OCI-LY3 (cell line): ENCODE measurements around the gene OPCML.

Source experiments
- H2AFZ ChIP-seq: fragments of 200-600, 300-600 bp; shearing (Covaris generic); 2 replicates; pipeline ENCODE4 v1.6.0; 2014; ENCODE audit warnings: antibody characterized with exemption, low read depth, low read length
- H3K27ac ChIP-seq: fragments of 200-600, 300-600 bp; sonication (generic); 2 replicates; pipeline ENCODE4 v1.5.1; 2014; ENCODE audit warnings: mild to moderate bottlenecking, low read length, moderate library complexity, mixed read lengths
- H3K27me3 ChIP-seq: fragments of 200-600, 300-600 bp; sonication (generic); 2 replicates; pipeline ENCODE4 v1.6.1; 2014; ENCODE audit warnings: low read depth, low read length, mixed read lengths
- H3K36me3 ChIP-seq: fragments of 200-600, 300-600 bp; sonication (generic); replicated peaks from 2 replicates; pipeline ENCODE3; 2014; ENCODE audit warnings: low read depth, low read length, mixed read lengths
- H3K4me1 ChIP-seq: fragments of 300-600, 200-600 bp; sonication (generic); 2 replicates; pipeline ENCODE4 v1.6.1; 2014; ENCODE audit warnings: low read length, mixed read lengths
- H3K4me2 ChIP-seq: fragments of 200-600, 300-600 bp; sonication (generic); 2 replicates; pipeline ENCODE4 v1.6.1; 2014; ENCODE audit warnings: low read length, mixed read lengths
- H3K4me3 ChIP-seq: fragments of 300-600, 200-600 bp; sonication (generic); 2 replicates; pipeline ENCODE4 v1.5.1; 2014; ENCODE audit warnings: antibody characterized with exemption, mild to moderate bottlenecking, low read length, moderate library complexity
- H3K79me2 ChIP-seq: fragments of 300-600, 200-600 bp; shearing (Covaris generic); 2 replicates; pipeline ENCODE4 v1.6.1; 2014; ENCODE audit warnings: mild to moderate bottlenecking, low read length, mixed read lengths
- H3K9ac ChIP-seq: fragments of 300-600, 200-600 bp; shearing (Covaris generic); 2 replicates; pipeline ENCODE4 v1.6.0; 2014; ENCODE audit warnings: mild to moderate bottlenecking, low read length, moderate library complexity
- H3K9me3 ChIP-seq: fragments of 200-600, 300-600 bp; shearing (Covaris generic); 2 replicates; pipeline ENCODE4 v1.6.1; 2014; ENCODE audit warnings: low read length, mixed read lengths; ENCODE audit not compliant: insufficient read depth
- H4K20me1 ChIP-seq: fragments of 200-600, 300-600 bp; sonication (generic); 2 replicates; pipeline ENCODE4 v1.6.1; 2016; ENCODE audit warnings: low read length, mixed read lengths; ENCODE audit not compliant: insufficient read depth
- CTCF ChIP-seq: fragments of 200-600, 300-600 bp; sonication (generic); IDR thresholded peaks from 2 replicates; pipeline ENCODE4 v1.5.1; 2014; ENCODE audit warnings: antibody characterized with exemption, low read length, low read depth
- EZH2phosphoT487 ChIP-seq: fragments of 200-600 bp; shearing (Covaris generic); IDR thresholded peaks from 2 replicates; pipeline ENCODE4 v1.6.1; 2018; ENCODE audit warnings: antibody characterized with exemption, mixed run types, low read depth

The OPCML gene

DNA sequence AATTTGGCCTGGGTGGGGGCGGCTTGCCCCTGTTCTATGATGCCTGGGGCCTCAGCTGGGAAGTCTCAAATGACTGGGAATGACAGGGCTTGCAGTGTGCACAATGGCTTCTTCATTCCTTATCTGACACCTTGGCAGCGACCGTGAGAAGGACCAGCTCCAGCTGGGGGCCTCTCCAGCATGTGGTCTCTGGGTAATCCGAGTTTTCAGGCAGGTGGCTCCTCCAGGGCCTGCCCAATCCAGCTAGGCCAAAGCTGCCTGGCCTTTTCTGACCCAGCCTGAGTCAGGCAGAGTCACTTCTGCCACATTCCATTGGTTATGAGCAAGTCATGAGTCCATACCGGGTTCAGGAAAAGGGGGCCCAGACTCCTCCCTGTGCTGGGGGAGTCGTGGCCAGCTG lies 646.0 kb downstream of the OPCML start:
- Histone ChIP-seq H3K9me3 (no peaks in the 10 kb centered on the region), H3K27ac (no peak overlapping the region), H3K4me1 (no peaks in the 10 kb centered on the region), H4K20me1 (no peaks in the 10 kb centered on the region), H3K36me3 (no peaks in the 10 kb centered on the region), H3K9ac (no peak overlapping the region), H3K4me2 (no peak overlapping the region), H3K4me3 (no peak overlapping the region), H3K79me2 (no peaks in the 10 kb centered on the region), H3K27me3 (peaks cover 4% of the 10 kb centered on the region; the same call in 1 of the 2 replicates), H2AFZ (no peak overlapping the region)
- no peak for TF ChIP-seq EZH2phosphoT487
- no peak for TF ChIP-seq CTCF

DNA sequence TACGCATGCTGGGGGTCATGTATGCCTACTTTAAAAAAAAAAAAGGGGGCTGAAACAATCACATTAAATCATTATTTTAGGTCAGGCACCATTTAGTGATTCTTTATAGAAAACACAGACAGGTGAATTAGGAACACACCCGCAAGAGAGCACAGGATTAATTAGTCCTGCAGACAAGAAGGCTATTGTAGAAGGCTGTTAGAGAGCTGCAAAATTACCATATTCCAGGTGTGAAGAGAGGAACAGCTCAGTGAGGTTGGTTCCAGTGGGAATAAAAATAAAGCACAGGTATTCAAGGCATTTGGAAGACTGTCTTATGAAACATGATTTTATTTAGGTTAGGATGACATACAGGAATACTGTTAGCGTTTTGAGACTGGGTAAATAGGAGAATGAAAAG lies 649.1 kb downstream of the OPCML start:
- TF ChIP-seq CTCF = no peak
- TF ChIP-seq EZH2phosphoT487 = no peak
- no peak overlapping the region for H3K4me2 ChIP-seq
- peaks cover 4% of the 10 kb centered on the region; the same call in 1 of the 2 replicates for H3K27me3 ChIP-seq

DNA sequence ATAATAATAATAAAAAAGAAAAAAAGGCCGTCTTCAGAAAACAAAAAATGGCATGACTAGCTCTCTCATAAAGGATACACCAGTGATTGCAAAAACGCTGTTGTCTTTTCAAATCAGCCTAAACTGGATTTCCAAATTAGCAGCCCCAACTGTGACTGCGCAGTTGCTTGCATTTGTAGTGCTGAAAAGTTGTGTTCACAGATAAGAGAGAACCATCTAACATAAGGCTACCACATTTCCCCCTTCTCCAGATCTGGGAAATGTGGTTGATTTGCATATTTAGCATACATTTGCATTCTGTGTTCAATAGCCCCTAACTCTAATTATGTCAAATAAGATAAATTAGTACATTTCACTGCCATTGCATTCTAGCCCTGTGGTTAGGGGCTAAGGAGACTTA lies 650.7 kb downstream of the OPCML start:
- H3K9me3 ChIP-seq = no peaks in the 10 kb centered on the region
- H3K79me2 ChIP-seq = no peaks in the 10 kb centered on the region
- TF ChIP-seq CTCF (no peak), EZH2phosphoT487 (no peak)
- no peak overlapping the region for H3K4me3 ChIP-seq
- no peak overlapping the region for H3K4me2 ChIP-seq
- H3K36me3 ChIP-seq = no peaks in the 10 kb centered on the region
- H4K20me1 ChIP-seq = no peaks in the 10 kb centered on the region
- no peaks in the 10 kb centered on the region for H3K4me1 ChIP-seq
- peaks cover 4% of the 10 kb centered on the region; the same call in 1 of the 2 replicates for H3K27me3 ChIP-seq
- H3K27ac ChIP-seq = no peak overlapping the region
- no peak overlapping the region for H3K9ac ChIP-seq
- no peak overlapping the region for H2AFZ ChIP-seq

More for the DNA sequence above, 649.1 kb downstream of the OPCML start:
- Histone ChIP-seq H3K36me3 (no peaks in the 10 kb centered on the region), H3K4me1 (no peaks in the 10 kb centered on the region), H3K9ac (no peak overlapping the region), H2AFZ (no peak overlapping the region), H4K20me1 (no peaks in the 10 kb centered on the region), H3K27ac (no peak overlapping the region), H3K9me3 (no peaks in the 10 kb centered on the region), H3K79me2 (no peaks in the 10 kb centered on the region), H3K4me3 (no peak overlapping the region)

DNA sequence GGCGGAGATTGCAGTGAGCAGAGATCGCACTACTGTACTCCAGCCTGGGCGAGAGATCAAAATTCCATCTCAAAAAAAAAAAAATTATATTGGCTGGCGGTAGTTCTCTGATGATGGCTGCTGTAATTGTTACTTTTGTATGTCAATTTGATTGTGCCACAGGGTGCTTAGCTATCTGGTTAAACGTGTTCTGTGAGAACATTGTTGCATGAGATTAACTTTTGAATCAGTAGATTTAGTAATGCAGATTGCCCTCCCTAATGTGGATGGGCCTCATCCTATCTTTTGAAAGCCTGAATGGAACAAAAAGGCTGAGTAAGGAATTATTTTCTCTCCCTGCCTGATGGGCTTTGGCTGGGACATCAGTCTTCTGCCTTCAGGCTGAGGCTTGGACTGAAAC lies 654.2 kb downstream of the OPCML start:
- Histone ChIP-seq H3K9ac (no peak overlapping the region), H3K9me3 (no peaks in the 10 kb centered on the region), H3K4me3 (no peak overlapping the region), H3K27me3 (no peaks in the 10 kb centered on the region), H2AFZ (no peak overlapping the region), H3K27ac (no peak overlapping the region), H3K36me3 (no peaks in the 10 kb centered on the region), H3K4me2 (no peak overlapping the region), H3K4me1 (no peaks in the 10 kb centered on the region), H4K20me1 (no peaks in the 10 kb centered on the region), H3K79me2 (no peaks in the 10 kb centered on the region)
- TF ChIP-seq EZH2phosphoT487 (no peak), CTCF (no peak)
